Gastrocnemius medialis (tissue), 4 donors: Measurements from ENCODE around the gene FBXW7. TPM values are rescaled to one million over a fixed set of nuclear protein-coding genes. Genes with fewer than 3 reads are reported as not detected.

Source experiments
- ATAC-seq, 2 donors: fragments of 150-250 bp; one replicate each; pipeline ENCODE4 v1.9.1; 2016
- DNase-seq, 2 donors: peaks; one replicate each; pipeline ENCODE4 v3.0.0-alpha.2; 2019
- H3K27ac ChIP-seq, 4 donors: fragments of 200-600 bp; sonication (generic); 1 replicate in 1 of 4; 2 replicates in 3 of 4; pipeline ENCODE4 v1.5.1; 2016 to 2018; ENCODE audit warnings: mild to moderate bottlenecking in 2 of 4, moderate library complexity in 1 of 4
- H3K27me3 ChIP-seq, 3 donors: fragments of 200-600 bp; sonication (generic) in 2 of 3; 1 replicate in 1 of 3; 2 replicates in 2 of 3; pipeline versions ENCODE4 v1.5.1 to v1.6.0; 2016 to 2019; ENCODE audit warnings: mild to moderate bottlenecking in 1 of 3, moderate library complexity in 1 of 3
- H3K36me3 ChIP-seq, 2 donors: fragments of 200-600 bp; sonication (generic) in 1 of 2; one replicate each; pipeline ENCODE4 v1.5.1; 2017 to 2018
- H3K4me1 ChIP-seq, 2 donors: fragments of 200-600 bp; sonication (generic) in 1 of 2; one replicate each; pipeline ENCODE4 v1.5.1; 2016 to 2017; ENCODE audit warnings: mild to moderate bottlenecking in 2 of 2
- H3K4me3 ChIP-seq, 4 donors: fragments of 200-600 bp; sonication (generic) in 3 of 4; 1 replicate in 1 of 4; 2 replicates in 3 of 4; pipeline ENCODE4 v1.5.1; 2016 to 2019; ENCODE audit warnings: mild to moderate bottlenecking in 2 of 4
- H3K9me3 ChIP-seq, 3 donors: fragments of 200-600 bp; sonication (generic) in 2 of 3; 1 replicate in 1 of 3; 2 replicates in 2 of 3; pipeline ENCODE4 v1.5.1; 2016 to 2019
- POLR2A ChIP-seq, 2 donors: fragments of 450-650 bp; IDR thresholded peaks; one replicate each; pipeline ENCODE4 v1.6.1; 2017; ENCODE audit warnings: antibody characterized with exemption in 2 of 2, mild to moderate bottlenecking in 2 of 2, moderate library complexity in 2 of 2
- in situ Hi-C, 4 donors: fragments of 200-750 bp; cut with MboI; loops; one replicate each; pipeline versions ENCODE4 v1.15.0 to v1.8.0; 2017; ENCODE audit warnings: low sequenced_read_pairs in 4 of 4
- intact Hi-C: fragments of 100-400 bp; cut with DNase I; formaldehyde crosslinking; loops from one replicate; pipeline ENCODE4 v1.15.1; 2023; ENCODE audit warnings: low total_unique reads
- microRNA-seq, 2 donors: library from miRNA; unstranded; fragments of <30 nt; microRNA quantifications; one replicate each; pipeline ENCODE4, GENCODE V29; 2016; ENCODE audit warnings: borderline replicate concordance in 2 of 2
- total RNA-seq, 4 donors: library from RNA; depleted of rRNA; stranded (reverse); fragments of >200 nt; gene quantifications; one replicate each; pipeline versions ENCODE4 v1.1.0 to v1.2.3, GENCODE V29; 2016
- TF ChIP-seq, protein P1 (sequence below), 5 experiments: fragments of 450-650 bp in 3 of 5; fragments of 200-600 bp in 2 of 5; sonication (generic) in 2 of 5; IDR thresholded peaks in 4 of 5; conservative IDR thresholded peaks in 1 of 5; 1 replicate in 4 of 5; 2 replicates in 1 of 5; pipeline ENCODE4 v1.5.1; 2016 to 2019; ENCODE audit warnings: antibody characterized with exemption in 5 of 5, mild to moderate bottlenecking in 3 of 5, moderate library complexity in 3 of 5

FBXW7 gene
- total RNA-seq, 4 donors from 2014 or later = 23.5 to 40.8 (median 28.8) TPM

DNA sequence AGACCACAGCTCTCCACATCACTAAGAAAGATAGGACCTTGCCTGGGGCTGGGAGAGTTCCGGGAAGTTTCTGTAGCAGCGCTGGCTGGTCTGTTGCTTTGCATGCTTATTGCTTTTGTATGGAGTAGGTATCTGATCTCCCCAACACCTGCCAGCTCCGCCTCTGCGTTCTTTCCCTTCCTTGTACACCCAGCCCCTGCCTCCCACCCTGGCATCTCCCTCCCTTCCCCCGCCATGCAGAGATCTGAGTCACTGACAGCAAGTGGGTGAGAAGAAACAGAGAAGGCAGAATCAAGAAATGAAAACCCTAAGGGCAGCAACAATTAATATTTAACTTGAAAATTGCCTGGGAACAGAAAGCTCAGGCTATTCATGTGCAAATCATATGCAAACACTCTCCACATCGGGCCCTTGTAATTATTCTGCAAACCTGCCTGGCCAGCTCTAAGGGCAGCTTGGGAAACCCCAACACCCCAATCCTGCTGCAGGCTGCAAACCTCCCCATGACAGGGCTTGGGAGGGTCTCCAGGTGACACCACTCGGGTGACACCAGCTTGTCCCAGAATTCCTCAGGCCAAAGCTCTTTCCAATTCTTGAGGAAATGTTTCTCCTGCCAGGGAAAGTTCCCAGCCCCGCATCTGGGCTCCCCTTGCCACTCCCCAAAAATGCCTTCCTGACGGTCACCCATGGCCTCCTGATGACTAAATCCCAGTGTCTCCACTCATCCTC lies 257.2 kb downstream of the FBXW7 start:
- ATAC-seq (no peak), DNase-seq (no peak)

DNA sequence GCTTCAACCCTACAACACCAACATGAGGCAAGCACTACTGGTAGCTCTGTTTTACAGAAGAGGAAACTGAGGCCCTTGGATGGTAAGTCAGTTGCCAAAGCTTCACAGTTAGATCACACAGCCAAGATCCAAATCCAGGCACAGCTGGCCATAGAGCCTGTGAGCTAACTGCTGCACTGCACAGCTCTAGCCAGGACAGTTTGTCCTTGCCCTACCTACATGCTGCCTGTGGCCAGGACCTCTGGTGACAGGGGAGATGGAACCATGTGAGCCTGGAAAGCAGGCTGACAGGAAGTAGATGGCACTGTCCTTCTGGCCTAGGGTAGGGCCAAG lies 257.8 kb downstream of the FBXW7 start:
- in situ Hi-C loops = no loop called here
- TF ChIP-seq POLR2A (IDR thresholded peaks at IDR 0.05) = no peak
- TF ChIP-seq, protein P1, sequence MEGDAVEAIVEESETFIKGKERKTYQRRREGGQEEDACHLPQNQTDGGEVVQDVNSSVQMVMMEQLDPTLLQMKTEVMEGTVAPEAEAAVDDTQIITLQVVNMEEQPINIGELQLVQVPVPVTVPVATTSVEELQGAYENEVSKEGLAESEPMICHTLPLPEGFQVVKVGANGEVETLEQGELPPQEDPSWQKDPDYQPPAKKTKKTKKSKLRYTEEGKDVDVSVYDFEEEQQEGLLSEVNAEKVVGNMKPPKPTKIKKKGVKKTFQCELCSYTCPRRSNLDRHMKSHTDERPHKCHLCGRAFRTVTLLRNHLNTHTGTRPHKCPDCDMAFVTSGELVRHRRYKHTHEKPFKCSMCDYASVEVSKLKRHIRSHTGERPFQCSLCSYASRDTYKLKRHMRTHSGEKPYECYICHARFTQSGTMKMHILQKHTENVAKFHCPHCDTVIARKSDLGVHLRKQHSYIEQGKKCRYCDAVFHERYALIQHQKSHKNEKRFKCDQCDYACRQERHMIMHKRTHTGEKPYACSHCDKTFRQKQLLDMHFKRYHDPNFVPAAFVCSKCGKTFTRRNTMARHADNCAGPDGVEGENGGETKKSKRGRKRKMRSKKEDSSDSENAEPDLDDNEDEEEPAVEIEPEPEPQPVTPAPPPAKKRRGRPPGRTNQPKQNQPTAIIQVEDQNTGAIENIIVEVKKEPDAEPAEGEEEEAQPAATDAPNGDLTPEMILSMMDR (IDR thresholded peaks at IDR 0.05 in 4 of 5, conservative IDR thresholded peaks at IDR 0.05 in 1 of 5) = no peak
- no peak for ATAC-seq

More for the DNA sequence above, 257.2 kb downstream of the FBXW7 start:
- intact Hi-C loops = no loop called here
- Histone ChIP-seq H3K27ac (no peak overlapping the region), H3K4me3 (no peak overlapping the region), H3K9me3 (no peaks in the 10 kb centered on the region), H3K36me3 (no peaks in the 10 kb centered on the region), H3K27me3 (no peaks in the 10 kb centered on the region), H3K4me1 (no peaks in the 10 kb centered on the region)
- TF ChIP-seq, protein P1 (IDR thresholded peaks at IDR 0.05 in 4 of 5, conservative IDR thresholded peaks at IDR 0.05 in 1 of 5) = no peak
- no peak for TF ChIP-seq POLR2A (IDR thresholded peaks at IDR 0.05)
- in situ Hi-C loops = no loop called here

DNA sequence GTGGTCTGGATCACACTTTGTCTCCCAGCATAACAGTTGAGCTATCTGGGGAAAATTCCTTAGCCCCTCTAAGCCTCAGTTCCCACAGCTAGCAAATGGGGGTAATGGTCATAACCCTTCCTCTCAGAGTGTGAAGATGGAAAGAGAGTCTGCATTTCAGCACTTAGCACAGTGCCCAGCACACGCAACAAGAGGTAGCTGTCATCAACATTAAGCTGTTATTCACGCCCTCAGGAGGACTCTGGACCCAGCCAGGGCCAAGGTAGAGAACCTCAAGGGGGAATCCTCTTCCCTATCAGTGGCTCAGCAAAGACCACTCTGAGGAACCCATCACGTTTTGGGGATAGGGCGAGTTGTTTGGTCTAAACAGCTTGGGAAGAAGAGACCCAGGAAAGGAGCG lies 258.6 kb downstream of the FBXW7 start:
- H3K27me3 ChIP-seq = no peaks in the 10 kb centered on the region
- no peaks in the 10 kb centered on the region for H3K36me3 ChIP-seq
- H3K4me1 ChIP-seq = no peaks in the 10 kb centered on the region
- ATAC-seq (no peak), DNase-seq (no peak)
- no peak overlapping the region for H3K4me3 ChIP-seq
- no peak overlapping the region for H3K27ac ChIP-seq
- TF ChIP-seq POLR2A (IDR thresholded peaks at IDR 0.05) = no peak
- TF ChIP-seq, protein P1 (IDR thresholded peaks at IDR 0.05 in 4 of 5, conservative IDR thresholded peaks at IDR 0.05 in 1 of 5) = no peak
- no peaks in the 10 kb centered on the region for H3K9me3 ChIP-seq
- intact Hi-C loops = no loop called here
- in situ Hi-C loops = no loop called here

More for the DNA sequence above, 257.8 kb downstream of the FBXW7 start:
- no peaks in the 10 kb centered on the region for H3K36me3 ChIP-seq
- no peak overlapping the region for H3K4me3 ChIP-seq
- H3K9me3 ChIP-seq = no peaks in the 10 kb centered on the region
- intact Hi-C loops = no loop called here
- no peak overlapping the region for H3K27ac ChIP-seq
- DNase-seq = no peak
- H3K4me1 ChIP-seq = no peaks in the 10 kb centered on the region
- H3K27me3 ChIP-seq = no peaks in the 10 kb centered on the region

DNA sequence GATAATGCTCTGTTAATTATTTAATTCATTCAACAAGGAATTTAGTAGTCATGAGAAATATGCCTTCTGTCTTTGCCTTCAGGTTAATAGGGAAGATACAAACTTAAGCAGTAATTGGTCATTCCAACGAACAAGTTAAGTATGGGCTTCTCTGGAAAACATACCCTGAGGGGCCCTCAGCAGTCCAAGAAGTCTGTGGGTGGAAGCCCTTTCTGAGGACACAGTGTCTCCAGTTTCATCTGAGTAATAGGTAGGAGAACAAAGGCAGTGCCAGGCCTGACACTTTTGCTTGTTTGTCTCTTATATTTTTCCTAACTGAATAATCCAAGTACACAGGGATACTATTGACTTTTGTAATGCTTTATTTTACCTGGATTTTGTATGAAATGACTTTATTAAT lies 262.5 kb downstream of the FBXW7 start:
- Histone ChIP-seq H3K27me3 (no peaks in the 10 kb centered on the region), H3K4me3 (no peak overlapping the region), H3K36me3 (no peaks in the 10 kb centered on the region), H3K9me3 (no peaks in the 10 kb centered on the region), H3K4me1 (no peaks in the 10 kb centered on the region), H3K27ac (no peak overlapping the region)
- in situ Hi-C loops = no loop called here
- intact Hi-C loops = no loop called here
- no peak for ATAC-seq
- DNase-seq = no peak
- TF ChIP-seq, protein P1 (IDR thresholded peaks at IDR 0.05 in 4 of 5, conservative IDR thresholded peaks at IDR 0.05 in 1 of 5) = no peak
- TF ChIP-seq POLR2A (IDR thresholded peaks at IDR 0.05) = no peak

Small RNA genes lying within 50 kb of the gene (microRNA-seq; reads per million reads assigned to microRNA genes)
- gene MIR3140 = 0 to 1.2 reads per million in 2 donors

Other genes starting within 250 kb of the FBXW7 start
- gene TMEM154, start 143.9 kb upstream of the FBXW7 start, total RNA-seq = 1 to 10 TPM in 2 of 4 donors, under 1 TPM in 2; 0.15 to 2.0 (median 0.70) TPM
- gene TIGD4, start 243.6 kb upstream of the FBXW7 start, total RNA-seq = under 1 TPM in 2 of 4 donors, not detected in 2; 0.09 to 0.23 TPM
- 10 to 100 TPM in 2 of 4 donors, 1 to 10 TPM in 2; 8.4 to 11.9 (median 9.7) TPM for gene ARFIP1, start 243.9 kb upstream of the FBXW7 start, total RNA-seq